Endothelial cell of umbilical vein (primary cell): Measurements from ENCODE around the gene TMEM108. TPM values are rescaled to one million over a fixed set of nuclear protein-coding genes. Genes with fewer than 3 reads are reported as not detected.

Experiments
- BruUV-seq: library from RNA; stranded (reverse); fragments of 400-500 nt; replicated peaks from 2 replicates; lab custom pipeline; 2021; lab: Mats Ljungman, UMichigan
- CTCF ChIA-PET: fragments of 300-600, 350-600 bp; sonication (Branson Sonifier 250); formaldehyde crosslinking; loops from one replicate; lab custom pipeline; 2021; ENCODE audit warnings: antibody characterized with exemption, inconsistent platforms; lab: Charles Lee
- POLR2A ChIA-PET: fragments of 300-600, 350-600 bp; sonication (Branson Sonifier 250); formaldehyde crosslinking; loops from one replicate; lab custom pipeline; 2021; ENCODE audit warnings: antibody characterized with exemption, inconsistent platforms; lab: Charles Lee
- DNase-seq: peaks from one replicate; pipeline ENCODE4 v3.0.0-alpha.2; 2011; ENCODE audit warnings: low read depth, low spot score
- FAIRE-seq: peaks from 2 replicates; lab custom pipeline; 2011; peaks lifted over from hg19 to GRCh38; lab: Jason Lieb, UNC
- H2AFZ ChIP-seq: 2 replicates; pipeline ENCODE4 v1.6.0; 2012; ENCODE audit warnings: low read depth, low read length, control low read depth, inconsistent platforms
- H3K27ac ChIP-seq: 2 replicates; pipeline ENCODE4 v1.5.1; 2011; ENCODE audit warnings: low read depth, mild to moderate bottlenecking, control low read depth, low read length, moderate library complexity; ENCODE audit not compliant: insufficient read depth
- H3K27me3 ChIP-seq, 2 experiments: 2 replicates each; pipeline versions ENCODE4 v1.6.0 to v1.6.1; 2011; ENCODE audit warnings: low read length in 2 of 2, mixed read lengths in 1 of 2; ENCODE audit not compliant: control insufficient read depth in 2 of 2, insufficient read depth in 2 of 2
- H3K36me3 ChIP-seq, 2 experiments: 2 replicates in 1 of 2; 3 replicates in 1 of 2; pipeline ENCODE4 v1.5.1; 2011; ENCODE audit warnings: low read length in 2 of 2, mild to moderate bottlenecking in 1 of 2, moderate library complexity in 1 of 2; ENCODE audit not compliant: control insufficient read depth in 2 of 2, insufficient read depth in 2 of 2; ENCODE audit errors: extremely low read depth in 1 of 2
- H3K4me1 ChIP-seq: 3 replicates; pipeline ENCODE4 v1.5.1; 2011; ENCODE audit warnings: mild to moderate bottlenecking, low read length; ENCODE audit not compliant: control insufficient read depth, insufficient read depth; ENCODE audit errors: extremely low read depth
- H3K4me2 ChIP-seq: 2 replicates; pipeline ENCODE4 v1.6.1; 2011; ENCODE audit warnings: low read length, control low read depth, mixed read lengths; ENCODE audit not compliant: insufficient read depth
- H3K4me3 ChIP-seq, 3 experiments: fragments of 200-600 bp in 1 of 3; sonication (generic), shearing (Covaris generic) in 1 of 3; replicated peaks in 1 of 3; 2 replicates each; pipeline ENCODE4 v1.5.1; 2011 to 2016; ENCODE audit warnings: control low read depth in 3 of 3, low read length in 3 of 3, mild to moderate bottlenecking in 2 of 3, inconsistent platforms in 1 of 3, low read depth in 1 of 3, moderate library complexity in 1 of 3; ENCODE audit not compliant: insufficient read depth in 1 of 3
- H3K79me2 ChIP-seq: 2 replicates; pipeline ENCODE4 v1.6.0; 2012; ENCODE audit warnings: low read length, inconsistent platforms; ENCODE audit not compliant: control insufficient read depth, insufficient read depth
- H3K9ac ChIP-seq: replicated peaks from 2 replicates; pipeline ENCODE3; 2011; ENCODE audit warnings: low read length, control low read depth; ENCODE audit not compliant: insufficient read depth; ENCODE audit errors: extremely low read depth
- H3K9me1 ChIP-seq: replicated peaks from 3 replicates; pipeline ENCODE4 v1.6.0; 2011; ENCODE audit warnings: mild to moderate bottlenecking, low read length; ENCODE audit not compliant: control insufficient read depth, insufficient read depth; ENCODE audit errors: extremely low read depth
- H3K9me3 ChIP-seq: replicated peaks from 2 replicates; pipeline ENCODE4 v1.5.1; 2012; ENCODE audit warnings: low read length, inconsistent platforms; ENCODE audit not compliant: control insufficient read depth, insufficient read depth
- H4K20me1 ChIP-seq: replicated peaks from 2 replicates; pipeline ENCODE3; 2011; ENCODE audit warnings: mild to moderate bottlenecking, low read length; ENCODE audit not compliant: control insufficient read depth, insufficient read depth; ENCODE audit errors: extremely low read depth
- EZH2 ChIP-seq: IDR thresholded peaks from 2 replicates; pipeline ENCODE4 v1.6.1; 2012; ENCODE audit warnings: borderline replicate concordance, low read depth, mild to moderate bottlenecking, moderate library complexity, low read length, inconsistent platforms; ENCODE audit not compliant: severe bottlenecking
- FOS ChIP-seq: IDR thresholded peaks from 2 replicates; pipeline ENCODE4 v1.6.1; 2011; ENCODE audit warnings: mild to moderate bottlenecking, low read length, moderate library complexity, borderline replicate concordance; ENCODE audit not compliant: insufficient read depth
- GATA2 ChIP-seq: IDR thresholded peaks from 2 replicates; pipeline ENCODE4 v1.7.0; 2011; ENCODE audit warnings: low read depth, mild to moderate bottlenecking, moderate library complexity, mixed read lengths, low read length; ENCODE audit not compliant: insufficient read length, insufficient read depth
- JUN ChIP-seq: IDR thresholded peaks from 2 replicates; pipeline ENCODE4 v1.6.1; 2011; ENCODE audit warnings: borderline replicate concordance, low read depth; ENCODE audit not compliant: insufficient read length, insufficient read depth
- MYC ChIP-seq: IDR thresholded peaks from one replicate; pipeline ENCODE4 v1.6.1; 2011; ENCODE audit warnings: mild to moderate bottlenecking, low read depth, low read length
- POLR2A ChIP-seq: IDR thresholded peaks from 2 replicates; pipeline ENCODE4 v1.6.1; 2012; ENCODE audit warnings: low read depth, mild to moderate bottlenecking, control low read depth, low read length
- POLR2AphosphoS5 ChIP-seq: IDR thresholded peaks from 2 replicates; pipeline ENCODE4 v1.6.1; 2012; ENCODE audit warnings: low read depth, mild to moderate bottlenecking, control low read depth, low read length, moderate library complexity; ENCODE audit not compliant: insufficient read depth
- dilution Hi-C: fragments of 300-500 bp; cut with MboI; formaldehyde crosslinking; loops from one replicate; pipeline ENCODE4 v1.15.0; 2019; ENCODE audit warnings: low sequenced_read_pairs; ENCODE audit not compliant: extremely low pct_ligation_motif_present
- intact Hi-C: fragments of 100-400 bp; cut with micrococcal nuclease; formaldehyde crosslinking; loops from one replicate; pipeline ENCODE4 v1.10.0; 2022
- polyA plus RNA-seq, 4 experiments: library from polyadenylated mRNA; depleted of rRNA in 3 of 4; stranded (reverse) in 3 of 4; unstranded in 1 of 4; fragments of >200 nt; gene quantifications; 2 replicates each; pipeline versions ENCODE4 v1.2.1 to v1.2.3, GENCODE V29; 2011 to 2012; ENCODE audit warnings: missing spikeins in 1 of 4
- total RNA-seq: library from RNA; stranded (reverse); gene quantifications from 2 replicates; pipeline ENCODE4 v1.2.3, GENCODE V29; 2021
- TF ChIP-seq, protein P1 (sequence below), 2 donors: IDR thresholded peaks; 1 replicate in 1 of 2; 2 replicates in 1 of 2; pipeline ENCODE4 v1.5.1; 2011; ENCODE audit warnings: low read length in 2 of 2, mild to moderate bottlenecking in 2 of 2, moderate library complexity in 2 of 2, control low read depth in 1 of 2, inconsistent platforms in 1 of 2, low read depth in 1 of 2; ENCODE audit not compliant: insufficient read depth in 1 of 2; ENCODE audit errors: extremely low read depth in 1 of 2
- TF ChIP-seq, protein P2 (sequence below): IDR thresholded peaks from 2 replicates; pipeline ENCODE4 v1.6.1; 2011; ENCODE audit not compliant: insufficient read depth, insufficient read length

TMEM108 gene
- total and polyA plus RNA-seq, 2 donors (not counting 3 experiments of a cell fraction or from before 2014, with no cell fraction given) = 0.40 to 1.1 TPM

DNA sequence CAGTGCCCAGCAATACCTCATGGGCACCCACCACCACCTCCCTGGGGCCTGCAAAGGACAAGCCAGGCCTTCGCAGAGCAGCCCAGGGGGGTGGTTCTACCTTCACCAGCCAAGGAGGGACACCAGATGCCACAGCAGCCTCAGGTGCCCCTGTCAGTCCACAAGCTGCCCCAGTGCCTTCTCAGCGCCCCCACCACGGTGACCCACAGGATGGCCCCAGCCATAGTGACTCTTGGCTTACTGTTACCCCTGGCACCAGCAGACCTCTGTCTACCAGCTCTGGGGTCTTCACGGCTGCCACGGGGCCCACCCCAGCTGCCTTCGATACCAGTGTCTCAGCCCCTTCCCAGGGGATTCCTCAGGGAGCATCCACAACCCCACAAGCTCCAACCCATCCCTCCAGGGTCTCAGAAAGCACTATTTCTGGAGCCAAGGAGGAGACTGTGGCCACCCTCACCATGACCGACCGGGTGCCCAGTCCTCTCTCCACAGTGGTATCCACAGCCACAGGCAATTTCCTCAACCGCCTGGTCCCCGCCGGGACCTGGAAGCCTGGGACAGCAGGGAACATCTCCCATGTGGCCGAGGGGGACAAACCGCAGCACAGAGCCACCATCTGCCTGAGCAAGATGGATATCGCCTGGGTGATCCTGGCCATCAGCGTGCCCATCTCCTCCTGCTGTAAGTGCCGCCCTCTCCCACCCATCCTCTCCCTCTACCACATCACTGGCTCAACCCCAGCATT lies 342.5 kb downstream of the TMEM108 start:
- Histone ChIP-seq H3K36me3 (no peaks in the 10 kb centered on the region), H3K79me2 (no peaks in the 10 kb centered on the region), H3K9ac (no peak overlapping the region), H3K4me3 (no peak overlapping the region), H4K20me1 (no peaks in the 10 kb centered on the region), H3K4me1 (peaks cover 8% of the 10 kb centered on the region), H3K9me1 (no peaks in the 10 kb centered on the region), H3K27me3 (no peaks in the 10 kb centered on the region), H2AFZ (no peak overlapping the region), H3K9me3 (no peaks in the 10 kb centered on the region), H3K27ac (no peak overlapping the region), H3K4me2 (no peak overlapping the region)
- dilution Hi-C loops (no loop called here), intact Hi-C loops (loop anchor here (5.0 kb wide), 1 partner anchor 208 kb away; no protein-coding TSS in a partner anchor)
- no peak for FAIRE-seq
- TF ChIP-seq, protein P1, sequence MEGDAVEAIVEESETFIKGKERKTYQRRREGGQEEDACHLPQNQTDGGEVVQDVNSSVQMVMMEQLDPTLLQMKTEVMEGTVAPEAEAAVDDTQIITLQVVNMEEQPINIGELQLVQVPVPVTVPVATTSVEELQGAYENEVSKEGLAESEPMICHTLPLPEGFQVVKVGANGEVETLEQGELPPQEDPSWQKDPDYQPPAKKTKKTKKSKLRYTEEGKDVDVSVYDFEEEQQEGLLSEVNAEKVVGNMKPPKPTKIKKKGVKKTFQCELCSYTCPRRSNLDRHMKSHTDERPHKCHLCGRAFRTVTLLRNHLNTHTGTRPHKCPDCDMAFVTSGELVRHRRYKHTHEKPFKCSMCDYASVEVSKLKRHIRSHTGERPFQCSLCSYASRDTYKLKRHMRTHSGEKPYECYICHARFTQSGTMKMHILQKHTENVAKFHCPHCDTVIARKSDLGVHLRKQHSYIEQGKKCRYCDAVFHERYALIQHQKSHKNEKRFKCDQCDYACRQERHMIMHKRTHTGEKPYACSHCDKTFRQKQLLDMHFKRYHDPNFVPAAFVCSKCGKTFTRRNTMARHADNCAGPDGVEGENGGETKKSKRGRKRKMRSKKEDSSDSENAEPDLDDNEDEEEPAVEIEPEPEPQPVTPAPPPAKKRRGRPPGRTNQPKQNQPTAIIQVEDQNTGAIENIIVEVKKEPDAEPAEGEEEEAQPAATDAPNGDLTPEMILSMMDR (IDR thresholded peaks at IDR 0.05; ENCODE audit: extremely low read depth in 1 of 2, insufficient read depth in 1 of 2, low read depth in 1 of 2, low read length in 2 of 2) = no peak
- ChIA-PET POLR2A (no interaction called here), CTCF (interaction anchor here (9.9 to 19.2 kb wide), 2 partner anchors 339 to 649 kb away, joined by 135 to 528 read pairs; no protein-coding TSS in a partner anchor)
- DNase-seq = no peak
- no TSS peak for BruUV-seq

GRCh38 chr3:133381346-133382109 lies 343.3 kb downstream of the TMEM108 start:
- H3K9me1 ChIP-seq = no peaks in the 10 kb centered on the region
- H3K4me3 ChIP-seq = no peak overlapping the region
- H3K79me2 ChIP-seq = no peaks in the 10 kb centered on the region
- H3K27me3 ChIP-seq = no peaks in the 10 kb centered on the region
- H3K9me3 ChIP-seq = no peaks in the 10 kb centered on the region
- dilution Hi-C loops = no loop called here
- no peak overlapping the region for H2AFZ ChIP-seq
- no peaks in the 10 kb centered on the region for H4K20me1 ChIP-seq
- ChIA-PET CTCF (interaction anchor here (1.0 to 19.2 kb wide), 7 partner anchors 10 to 655 kb away, joined by 3 to 528 read pairs (median 16); no protein-coding TSS in a partner anchor), POLR2A (no interaction called here)
- no peaks in the 10 kb centered on the region for H3K36me3 ChIP-seq
- peaks cover 8% of the 10 kb centered on the region for H3K4me1 ChIP-seq
- H3K27ac ChIP-seq = no peak overlapping the region
- H3K9ac ChIP-seq = no peak overlapping the region
- no peak for DNase-seq
- BruUV-seq = no TSS peak
- TF ChIP-seq FOS (no peak), EZH2 (no peak), POLR2AphosphoS5 (no peak), GATA2 (no peak), JUN (no peak), MYC (no peak), POLR2A (no peak)
- TF ChIP-seq, protein P2, sequence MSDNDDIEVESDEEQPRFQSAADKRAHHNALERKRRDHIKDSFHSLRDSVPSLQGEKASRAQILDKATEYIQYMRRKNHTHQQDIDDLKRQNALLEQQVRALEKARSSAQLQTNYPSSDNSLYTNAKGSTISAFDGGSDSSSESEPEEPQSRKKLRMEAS = no peak
- TF ChIP-seq, protein P1 (IDR thresholded peaks at IDR 0.05; ENCODE audit: extremely low read depth in 1 of 2, insufficient read depth in 1 of 2, low read depth in 1 of 2, low read length in 2 of 2) = no peak
- FAIRE-seq = no peak
- intact Hi-C loops = loop anchor here (5.0 kb wide), 1 partner anchor 209 kb away; no protein-coding TSS in a partner anchor
- H3K4me2 ChIP-seq = no peak overlapping the region
